M059J (cell line): ENCODE results near the gene CHRNA5. TPM values are rescaled to one million over a fixed set of nuclear protein-coding genes. Genes with fewer than 3 reads are reported as not detected.
"Not testable (repeated sequence)": the region's sequence is repeated elsewhere in the genome, so short reads cannot be mapped to it uniquely, and the experiment has no call there.

Source experiments
- DNase-seq: peaks from one replicate; pipeline ENCODE4 v3.0.0-alpha.2; 2012; ENCODE audit warnings: low read depth
- total RNA-seq: library from RNA; depleted of rRNA; stranded (reverse); fragments of >200 nt; shearing (Covaris generic); gene quantifications from 2 replicates; pipeline ENCODE4 v1.2.3, GENCODE V29; 2014; rRNA removed

CHRNA5 gene
- 5.0 and 14.7 TPM in 2 replicates for total RNA-seq

DNA sequence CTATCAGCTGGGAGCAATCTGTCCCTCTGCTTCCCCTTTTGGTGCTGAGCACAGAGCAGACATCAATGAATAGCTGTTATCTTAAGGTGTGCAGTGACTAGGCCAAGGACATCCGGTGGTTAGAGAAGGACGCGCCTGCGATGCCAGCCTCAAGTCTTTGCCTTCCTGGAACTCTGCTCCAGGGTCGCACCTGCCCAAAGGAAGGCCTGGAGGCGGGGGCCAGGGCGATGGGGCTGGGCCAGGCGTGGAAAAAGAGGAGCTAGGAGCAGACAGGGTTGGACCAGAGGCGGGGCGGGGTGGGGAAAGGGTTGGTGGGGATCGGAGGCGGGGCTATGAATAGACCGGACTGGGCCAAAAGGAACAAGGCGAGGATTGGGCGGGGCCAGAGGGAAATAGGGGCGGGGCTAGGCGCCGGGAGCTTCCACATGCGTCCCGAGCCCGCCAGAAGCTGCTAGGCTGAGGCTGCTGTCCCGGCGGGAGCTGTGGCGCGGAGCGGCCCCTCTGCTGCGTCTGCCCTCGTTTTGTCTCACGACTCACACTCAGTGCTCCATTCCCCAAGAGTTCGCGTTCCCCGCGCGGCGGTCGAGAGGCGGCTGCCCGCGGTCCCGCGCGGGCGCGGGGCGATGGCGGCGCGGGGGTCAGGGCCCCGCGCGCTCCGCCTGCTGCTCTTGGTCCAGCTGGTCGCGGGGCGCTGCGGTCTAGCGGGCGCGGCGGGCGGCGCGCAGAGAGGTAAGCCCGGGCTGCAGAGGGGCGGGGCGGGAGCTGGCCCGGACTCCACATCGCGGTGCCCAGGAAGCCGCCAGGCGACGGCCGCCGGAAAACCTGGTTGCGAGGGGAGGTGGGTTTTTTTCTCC, at the start of gene CHRNA5:
TSS of gene CHRNA5 (plus strand) at position 424 of the 854 bp plus-strand sequence. CDS start at position 624, 200 bp downstream.
- DNase-seq: peak; percentile 89

DNA sequence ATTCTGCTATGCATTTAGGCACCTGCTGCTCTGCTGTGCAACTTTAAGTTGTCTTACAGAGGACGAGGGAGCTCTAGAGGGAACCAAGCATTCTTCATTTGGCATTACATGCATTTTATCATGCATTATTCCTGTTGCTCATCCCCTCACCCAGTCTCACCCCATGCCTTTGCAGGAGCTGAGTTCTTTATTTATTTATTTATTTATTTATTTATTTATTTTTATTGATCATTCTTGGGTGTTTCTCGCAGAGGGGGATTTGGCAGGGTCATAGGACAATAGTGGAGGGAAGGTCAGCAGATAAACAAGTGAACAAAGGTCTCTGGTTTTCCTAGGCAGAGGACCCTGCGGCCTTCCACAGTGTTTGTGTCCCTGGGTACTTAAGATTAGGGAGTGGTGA, 45.3 kb upstream of the CHRNA5 start:
- DNase-seq: not testable (repeated sequence)

DNA sequence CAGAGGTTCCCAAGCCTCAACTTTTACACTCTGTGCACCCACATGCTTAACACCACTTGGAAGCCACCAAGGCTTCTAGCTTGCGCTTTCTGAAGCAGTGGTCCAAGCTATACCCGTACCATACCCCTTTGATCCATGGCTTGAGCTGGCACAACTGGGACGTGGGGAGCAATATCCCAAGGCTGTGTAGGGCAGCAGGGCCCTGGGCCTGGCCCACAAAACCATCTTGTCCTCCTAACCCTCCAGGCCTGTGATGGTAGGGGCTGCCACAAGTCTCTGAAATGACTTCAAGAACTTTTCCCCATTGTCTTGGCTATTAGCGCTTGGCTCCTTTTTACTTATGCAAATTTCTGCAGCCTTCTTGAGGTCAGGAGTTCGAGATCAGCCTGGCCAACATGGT, 41.1 kb upstream of the CHRNA5 start:
- no peak for DNase-seq

DNA sequence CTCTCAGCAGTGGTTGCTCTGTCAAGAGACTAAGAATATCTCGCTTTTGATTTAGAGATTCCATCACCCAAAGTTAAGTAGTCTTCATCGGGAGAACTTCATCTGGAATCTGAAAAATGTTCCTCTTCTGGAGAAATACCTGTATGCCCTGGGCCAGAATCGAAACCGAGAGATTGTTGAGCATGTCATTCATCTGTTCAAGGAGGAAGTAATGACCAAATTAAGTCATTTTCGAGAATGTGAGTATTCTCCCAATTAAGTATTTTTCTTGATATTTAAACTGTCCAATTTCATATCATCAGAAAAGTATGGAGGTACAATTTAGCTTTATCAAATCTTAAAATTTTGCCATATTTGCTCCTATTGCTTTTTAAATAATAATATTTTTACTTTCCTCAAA, 38.0 kb upstream of the CHRNA5 start:
- DNase-seq: no peak

DNA sequence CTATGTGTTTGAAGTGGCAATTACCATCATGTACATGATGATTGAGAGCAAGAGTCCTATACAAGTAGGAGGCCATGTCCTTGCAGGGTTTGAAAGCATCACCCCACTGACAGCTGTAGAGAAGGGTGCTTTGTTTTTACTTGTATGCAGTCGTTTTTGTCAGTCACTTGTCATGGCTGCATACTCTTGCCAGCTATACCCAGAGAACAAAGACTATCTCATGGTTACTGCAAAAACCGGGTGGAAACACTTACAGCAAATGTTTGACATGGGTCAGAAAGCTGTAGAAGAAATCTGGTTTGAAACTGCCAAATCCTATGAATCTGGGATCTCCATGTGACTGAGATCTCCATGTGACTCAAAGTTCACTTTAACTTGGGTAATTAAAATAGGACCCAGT, 32.0 kb upstream of the CHRNA5 start:
- no peak for DNase-seq

DNA sequence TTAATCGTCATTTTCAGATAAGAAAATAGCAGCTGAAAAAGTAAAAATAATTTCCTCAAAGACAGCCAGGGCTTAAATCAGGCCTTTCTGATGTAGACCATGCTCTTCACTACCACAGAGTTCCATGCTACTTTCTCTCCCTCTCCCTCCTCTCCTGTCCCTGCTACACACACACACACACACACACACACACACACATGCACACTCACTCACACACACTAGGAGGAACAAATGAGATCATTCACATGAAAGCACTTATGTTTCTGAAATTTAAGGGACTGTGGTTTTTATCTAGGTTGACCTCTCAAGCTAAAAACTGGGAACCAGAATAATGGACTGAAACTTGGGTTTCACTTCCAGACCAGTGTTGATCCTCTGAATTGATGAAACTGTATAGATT, 29.2 kb upstream of the CHRNA5 start:
- peak; percentile 20 for DNase-seq

DNA sequence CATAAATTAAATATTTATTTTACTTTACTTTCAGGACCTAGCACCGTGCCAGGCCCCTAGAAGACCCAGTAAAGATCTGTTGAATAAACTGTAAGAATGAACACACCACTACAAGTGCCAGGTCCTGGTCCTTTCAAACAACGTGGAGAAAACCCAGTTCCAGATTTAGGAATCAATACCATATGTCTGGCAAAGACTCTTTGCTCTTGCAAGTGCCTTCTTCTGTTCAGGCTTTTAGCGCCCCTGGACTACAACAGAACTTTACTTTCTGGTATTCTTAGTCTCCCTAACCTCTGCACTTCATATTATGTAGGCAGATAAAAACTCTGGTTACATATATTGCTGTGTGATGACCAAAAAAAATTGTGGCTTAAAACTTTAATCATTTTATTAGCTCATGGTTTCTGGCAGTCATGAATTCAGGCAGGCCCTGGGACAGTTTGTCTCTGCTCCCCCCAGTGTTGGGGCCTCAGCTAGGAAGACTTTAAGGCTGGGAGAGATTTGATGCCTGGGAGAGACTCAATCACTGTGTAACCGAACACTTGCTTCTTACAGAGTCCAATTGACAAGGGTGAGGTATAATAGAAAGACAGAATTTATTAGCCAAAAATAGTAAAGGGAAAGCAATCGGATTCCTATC, 27.9 kb upstream of the CHRNA5 start:
- no peak for DNase-seq

DNA sequence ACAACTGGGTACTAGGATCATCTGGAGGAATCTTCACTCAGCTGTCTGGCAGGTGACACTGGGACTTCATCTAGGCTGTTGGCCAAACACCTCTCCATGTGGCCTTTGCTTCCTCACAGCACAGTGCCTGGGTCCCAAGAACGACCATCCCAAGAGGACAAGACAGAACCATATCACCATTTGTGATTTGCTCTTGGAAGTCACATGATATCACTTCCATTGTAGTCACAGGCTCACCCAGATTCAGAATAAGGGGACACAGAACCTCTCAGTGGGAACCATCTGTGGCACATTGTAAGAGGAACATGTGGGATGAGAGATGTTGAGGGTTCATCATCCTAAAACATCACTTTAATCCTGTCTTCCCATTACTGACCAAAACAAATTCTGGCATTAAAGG, 27.0 kb upstream of the CHRNA5 start:
- DNase-seq: no peak

DNA sequence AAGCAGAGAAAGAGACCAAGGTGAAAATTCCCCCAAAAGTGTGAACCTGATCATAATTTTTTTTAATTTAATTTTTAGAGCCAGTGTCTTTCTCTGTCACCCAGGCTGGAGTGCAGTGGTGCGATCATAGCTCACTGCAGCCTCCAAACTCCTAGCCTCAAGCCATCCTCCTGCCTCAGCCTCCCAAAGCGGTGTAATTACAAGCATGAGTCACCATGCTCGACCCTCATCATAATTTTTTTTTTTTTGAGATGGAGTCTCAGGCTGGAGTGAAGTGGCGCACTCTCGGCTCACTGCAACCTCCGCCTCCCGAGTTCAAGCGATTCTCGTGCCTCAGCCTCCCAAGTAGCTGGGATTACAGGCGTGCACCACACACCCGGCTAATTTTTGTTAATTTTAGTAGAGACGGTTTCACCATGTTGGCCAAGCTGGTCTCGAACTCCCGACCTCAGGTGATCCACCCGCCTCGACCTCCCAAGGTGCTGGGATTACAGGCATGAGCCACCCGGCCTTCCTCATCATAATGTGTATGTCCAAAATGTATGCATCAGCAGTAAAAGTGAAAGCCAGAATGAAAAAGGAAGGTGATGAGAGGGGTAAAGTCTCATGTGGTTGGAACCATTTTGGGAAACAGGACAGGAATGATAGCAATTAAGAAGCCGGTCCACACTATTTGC, 25.7 kb upstream of the CHRNA5 start:
- not testable (repeated sequence) for DNase-seq

DNA sequence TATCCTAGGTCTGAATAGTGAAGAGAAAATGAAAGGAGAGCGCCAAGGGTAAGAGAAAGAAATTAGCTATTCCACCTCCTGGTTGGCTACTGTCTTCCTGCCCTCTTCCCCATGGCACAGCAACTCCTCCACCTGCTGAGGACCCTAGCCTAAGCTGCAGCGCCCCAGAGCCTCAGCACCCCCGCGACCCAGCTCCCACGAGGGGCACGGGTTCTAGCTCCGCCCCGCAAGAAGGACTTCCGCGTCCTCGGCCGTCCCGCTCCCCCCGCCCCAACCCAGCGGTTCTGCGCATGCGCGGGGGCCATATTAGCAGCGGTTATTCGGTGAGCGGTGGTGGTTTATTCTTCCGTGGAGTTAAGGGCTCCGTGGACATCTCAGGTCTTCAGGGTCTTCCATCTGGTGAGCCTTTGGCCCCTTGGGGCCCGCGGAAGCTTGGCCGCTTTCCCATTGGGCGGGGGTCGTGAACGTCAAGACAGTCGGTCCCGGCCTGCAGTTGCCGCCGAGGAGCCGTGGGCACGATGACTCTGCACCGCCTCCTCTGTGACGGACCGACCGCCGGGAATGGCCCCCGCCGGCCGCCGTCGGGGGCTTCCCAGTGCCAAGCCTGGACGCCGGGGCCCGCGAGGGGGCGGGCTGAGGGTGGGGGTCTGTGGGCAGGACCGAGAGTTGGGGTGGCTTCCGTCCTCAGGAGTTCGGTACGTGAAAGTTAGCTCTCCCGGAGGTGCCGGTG, 25.0 kb upstream of the CHRNA5 start, which contains the start of gene PSMA4:
TSS of gene PSMA4 (plus strand) at position 304 of the 730 bp plus-strand sequence. CDS start 1,484 bp downstream, outside the sequence.
- DNase-seq: peak; percentile 80

DNA sequence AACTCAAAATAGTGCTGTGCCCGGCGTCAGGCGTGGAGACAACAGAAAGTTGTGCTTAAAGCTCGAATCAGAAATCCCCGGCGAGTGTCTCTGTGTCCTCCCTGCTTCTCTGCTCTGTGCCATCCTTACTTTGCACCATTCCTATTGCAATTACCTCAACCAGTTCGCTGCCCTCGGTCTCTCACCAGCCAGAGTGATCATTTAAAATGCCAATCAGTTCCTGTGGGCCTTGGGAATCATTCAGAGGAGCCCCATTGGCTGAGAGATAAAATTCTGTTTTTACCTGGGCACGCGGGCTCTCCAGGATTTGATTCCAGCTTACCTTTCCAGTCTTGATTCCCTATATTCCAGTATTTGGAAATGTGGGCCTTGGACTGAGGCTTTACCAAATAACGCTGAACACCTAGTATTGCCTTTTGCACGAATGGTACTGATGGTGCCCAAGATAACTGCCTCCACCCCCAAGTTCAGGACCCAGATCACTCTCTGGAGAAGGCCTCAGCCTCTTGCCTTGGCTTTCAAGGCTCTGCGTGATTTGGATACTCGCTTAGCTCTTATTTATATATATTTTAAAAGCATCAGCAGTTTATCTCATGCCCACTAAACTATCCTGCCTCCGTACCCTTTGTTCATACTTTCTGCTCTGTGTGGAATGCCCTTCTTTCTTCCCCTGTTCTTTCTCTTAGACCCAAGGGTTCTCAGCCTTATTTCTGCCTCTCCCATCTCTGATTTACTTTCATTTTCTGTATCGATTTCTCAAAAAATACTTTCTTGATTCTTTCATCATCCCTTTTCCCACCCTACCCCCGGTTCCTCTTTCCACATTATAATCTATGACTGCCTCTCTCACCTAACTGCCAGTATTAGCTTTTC, 24.2 kb upstream of the CHRNA5 start:
- peak; percentile 10 for DNase-seq

DNA sequence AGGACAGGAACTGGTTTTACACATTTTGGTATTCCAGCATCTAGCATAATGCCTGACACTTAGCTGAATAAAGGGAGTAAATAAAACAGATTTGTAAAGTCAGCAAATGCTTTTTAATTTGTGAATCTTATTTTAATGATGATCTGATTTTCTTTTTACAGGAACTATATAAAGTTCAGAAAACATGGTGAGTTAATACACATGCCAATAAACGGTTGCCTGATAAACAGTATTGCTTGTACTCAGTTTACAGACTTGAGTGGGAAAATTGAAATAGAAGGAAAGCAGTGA, 23.6 kb upstream of the CHRNA5 start:
- DNase-seq: no peak

DNA sequence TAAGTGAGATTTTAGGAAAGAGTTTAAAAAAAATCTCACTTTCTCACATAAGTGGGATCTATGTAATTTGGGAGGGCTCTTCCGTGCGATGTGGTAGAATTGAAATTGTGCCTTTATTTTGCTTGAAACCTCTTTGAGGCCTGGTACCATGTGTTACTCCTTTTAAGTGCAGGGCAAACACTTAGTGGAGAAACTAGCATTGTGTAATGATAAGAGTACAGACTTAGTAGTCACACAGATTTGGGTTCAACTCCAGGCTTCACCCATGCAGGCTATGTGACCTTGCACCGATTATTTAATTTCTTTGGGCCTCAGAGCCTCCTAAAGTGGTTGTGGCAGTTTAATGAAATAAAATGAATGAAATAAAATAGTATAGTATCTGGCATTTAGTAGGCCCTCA, 22.7 kb upstream of the CHRNA5 start:
- no peak for DNase-seq

DNA sequence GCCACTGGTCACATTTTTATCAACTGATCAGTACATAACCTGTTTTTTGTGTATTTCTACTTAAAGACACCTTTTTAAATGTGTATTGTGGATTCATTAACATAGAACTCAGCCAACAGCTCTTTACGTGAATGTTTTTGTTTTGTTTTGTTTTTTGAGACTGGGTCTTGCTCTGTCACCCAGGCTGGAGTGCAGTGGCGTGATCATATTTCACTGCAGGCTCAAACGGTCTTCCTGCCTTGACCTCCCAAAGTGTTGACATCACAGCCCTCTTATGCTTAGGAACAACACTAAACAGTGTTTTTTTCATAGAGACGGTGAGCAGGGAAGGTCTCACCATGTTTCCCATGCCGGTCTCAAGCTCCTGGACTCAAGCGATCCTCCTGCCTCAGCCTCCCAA, 15.1 kb upstream of the CHRNA5 start:
- DNase-seq: no peak

DNA sequence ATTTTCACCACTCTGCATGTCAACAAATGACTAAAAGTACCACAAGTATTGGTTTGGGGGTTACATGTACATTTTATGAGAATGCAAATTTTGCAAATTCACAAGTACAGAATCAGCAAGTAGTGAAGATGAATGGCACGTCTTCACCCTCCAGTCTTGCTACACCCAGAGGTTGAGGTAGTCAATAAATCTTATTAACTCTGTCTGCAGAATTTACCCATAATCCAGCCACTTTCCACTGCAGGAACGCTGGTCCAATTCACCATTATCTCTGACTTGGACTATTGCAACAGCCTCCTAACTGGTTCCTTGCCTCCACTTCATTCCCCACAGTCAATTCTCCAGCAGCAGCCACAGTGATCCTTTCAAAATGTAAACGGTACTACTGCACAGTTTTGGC, 14.5 kb upstream of the CHRNA5 start:
- DNase-seq: no peak

DNA sequence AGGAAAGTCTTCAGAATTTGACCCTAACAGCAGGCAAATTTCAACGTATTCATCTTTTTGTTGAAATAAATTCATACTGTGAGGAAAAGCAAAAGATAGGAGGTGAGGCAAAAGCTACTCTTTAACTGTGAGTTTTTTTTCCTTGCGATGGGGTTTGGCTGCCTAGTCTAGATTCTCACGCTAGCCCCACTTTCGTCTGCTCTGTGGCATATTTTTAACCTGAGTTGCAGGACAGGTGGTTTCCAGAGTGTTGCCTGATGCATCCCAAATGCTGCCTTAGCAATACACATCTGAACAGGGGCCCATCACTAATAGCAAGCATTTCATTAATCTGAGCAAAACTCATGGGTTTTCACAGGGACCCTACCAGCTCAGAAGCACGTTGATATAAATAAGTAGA, 13.4 kb upstream of the CHRNA5 start:
- no peak for DNase-seq

DNA sequence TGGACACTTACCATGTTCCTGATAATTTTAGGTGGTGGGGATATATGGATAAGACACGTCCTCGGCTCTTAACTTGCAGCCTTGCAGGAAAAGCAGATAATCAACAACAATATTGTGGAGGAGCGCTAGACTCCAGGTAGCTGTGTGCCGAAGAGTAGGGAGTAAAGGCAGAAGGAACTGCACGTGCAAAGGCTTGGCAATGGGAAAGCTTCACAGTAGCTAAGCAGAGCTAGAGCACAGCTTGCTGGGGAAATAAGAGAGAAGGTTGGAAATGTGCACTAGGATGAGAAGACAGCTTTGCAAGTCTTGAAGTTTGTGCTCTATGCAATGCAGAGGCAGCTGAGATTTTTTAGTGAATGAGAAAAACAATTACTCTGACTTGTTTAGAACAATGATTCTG, 12.7 kb upstream of the CHRNA5 start:
- no peak for DNase-seq

DNA sequence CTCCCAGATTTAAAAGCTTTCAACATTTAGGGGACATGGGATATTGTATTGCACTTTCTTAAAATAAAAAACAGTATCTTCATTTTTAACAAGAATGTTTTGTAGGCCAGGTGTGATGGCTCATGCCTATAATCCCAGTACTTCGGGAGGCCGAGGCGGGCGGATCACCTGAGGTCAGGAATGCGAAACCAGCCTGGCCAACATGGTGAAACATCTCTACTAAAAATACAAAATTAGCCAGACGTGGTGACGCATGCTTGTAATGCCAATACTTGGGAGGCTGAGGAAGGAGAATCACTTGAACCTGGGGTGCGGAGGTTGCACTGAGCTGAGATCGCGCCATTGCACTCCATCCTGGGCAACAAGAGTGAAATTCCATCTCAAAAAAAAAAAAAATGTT, 5.1 kb upstream of the CHRNA5 start:
- DNase-seq: not testable (repeated sequence)

DNA sequence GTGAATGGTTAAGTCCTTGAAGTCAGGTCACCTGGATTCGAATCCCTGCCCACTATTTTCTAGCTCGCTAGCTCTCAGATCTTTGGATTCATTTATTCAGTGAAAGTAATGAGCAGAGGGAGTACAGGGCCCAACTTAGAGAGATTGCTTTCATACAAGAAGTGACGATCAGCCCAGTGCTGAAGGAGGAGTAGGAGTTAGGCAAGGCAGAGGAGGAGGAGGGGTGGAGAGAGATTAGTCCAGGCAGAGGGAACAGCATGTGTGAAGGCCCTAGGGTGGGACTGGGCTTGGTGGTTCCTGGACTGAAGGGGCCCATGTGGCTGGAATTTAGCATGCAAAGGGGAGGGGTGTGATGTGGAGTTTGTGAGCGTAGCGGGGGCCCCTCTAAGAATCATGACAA, 3.8 kb upstream of the CHRNA5 start:
- no peak for DNase-seq

DNA sequence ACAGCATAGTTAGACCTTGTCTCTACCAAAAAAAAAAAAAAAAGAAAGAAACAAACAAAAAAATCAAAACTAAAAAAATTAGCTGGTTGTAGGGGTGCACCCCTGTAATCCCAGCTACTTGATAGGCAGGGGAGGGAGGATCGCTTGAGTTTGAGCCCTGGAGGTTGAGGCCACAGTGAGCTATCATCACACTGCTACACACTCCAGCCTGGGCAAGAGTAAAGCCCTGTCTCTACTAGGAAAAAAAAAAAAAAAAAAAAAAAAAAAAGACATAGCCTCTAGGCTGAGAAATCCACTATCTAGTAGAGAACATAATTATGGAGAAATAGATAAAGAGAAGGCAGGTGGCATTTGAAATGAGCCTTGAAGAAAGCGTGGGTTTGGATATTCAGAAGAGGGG, 2.2 kb upstream of the CHRNA5 start:
- no peak for DNase-seq

DNA sequence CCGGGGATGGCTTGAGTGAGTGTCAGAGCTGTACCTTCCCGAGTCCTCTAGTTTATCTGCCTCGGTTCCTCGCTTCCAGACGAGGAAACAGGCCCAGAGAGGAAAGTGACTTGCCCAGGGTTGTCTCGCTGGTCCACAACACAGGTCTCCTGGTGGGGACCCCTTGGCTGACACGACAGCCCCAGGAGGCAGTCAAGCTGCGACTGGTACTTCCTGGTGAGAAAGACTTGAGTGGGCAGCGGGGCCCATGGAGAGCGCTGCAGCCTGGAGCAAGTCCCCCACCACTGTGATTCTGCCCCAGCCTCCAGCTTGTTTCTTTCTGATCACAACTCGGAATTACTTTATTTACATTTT, 600 bp upstream of the CHRNA5 start:
- DNase-seq: no peak
